Esophagus mucosa (tissue), 1 donor: Measurements from ENCODE around the gene C1S. TPM values are rescaled to one million over a fixed set of nuclear protein-coding genes. Genes with fewer than 3 reads are reported as not detected.
"Not testable (repeated sequence)": the region's sequence is repeated elsewhere in the genome, so short reads cannot be mapped to it uniquely, and the experiment has no call there.

ENCODE experiments used
- ATAC-seq: fragments of 200-7000 bp; cut with Tn5 transposase; one replicate; pipeline ENCODE4 v1.9.1; 2020
- total RNA-seq: library from RNA; stranded (reverse); gene quantifications from one replicate; pipeline ENCODE4 v1.2.4, GENCODE V29; 2023
- donor health status: DM: yes; HTN: yes; CAD: no.

C1S gene
- total RNA-seq, 1 donor from 2014 or later = 36.5 TPM

- ATAC-seq = not testable (repeated sequence)
Measured at GRCh38 chr12:7107181-7107580, 46.7 kb downstream of the C1S start.

DNA sequence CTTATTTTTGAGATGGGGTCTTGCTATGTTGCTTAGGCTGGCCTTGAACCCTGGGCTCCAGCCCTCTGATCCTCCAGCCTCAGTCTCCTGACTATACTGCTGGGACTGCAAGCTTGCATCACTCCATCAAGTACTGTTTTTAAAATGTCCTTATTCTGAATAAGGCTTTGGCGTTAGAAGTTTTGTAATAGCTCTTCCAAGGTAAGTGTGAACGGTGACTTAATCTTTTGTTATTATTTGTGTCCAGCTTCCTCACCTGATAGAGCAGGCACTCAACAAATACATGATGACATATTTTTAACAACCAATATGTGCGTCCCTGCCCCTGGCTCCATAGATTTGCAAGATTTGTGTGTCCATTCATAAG, 47.1 kb downstream of the C1S start:
- ATAC-seq = peak; percentile 2

GRCh38 chr12:7108003-7108795, 47.7 kb downstream of the C1S start:
- peak; percentile 93 for ATAC-seq

GRCh38 chr12:7108796-7109571, 48.5 kb downstream of the C1S start, which contains the start of gene C1RL:
Gene C1RL, minus strand, starts transcription at chr12:7109214. Its CDS starts 34 bp downstream, at chr12:7109180.
- ATAC-seq = peak; percentile 79

DNA sequence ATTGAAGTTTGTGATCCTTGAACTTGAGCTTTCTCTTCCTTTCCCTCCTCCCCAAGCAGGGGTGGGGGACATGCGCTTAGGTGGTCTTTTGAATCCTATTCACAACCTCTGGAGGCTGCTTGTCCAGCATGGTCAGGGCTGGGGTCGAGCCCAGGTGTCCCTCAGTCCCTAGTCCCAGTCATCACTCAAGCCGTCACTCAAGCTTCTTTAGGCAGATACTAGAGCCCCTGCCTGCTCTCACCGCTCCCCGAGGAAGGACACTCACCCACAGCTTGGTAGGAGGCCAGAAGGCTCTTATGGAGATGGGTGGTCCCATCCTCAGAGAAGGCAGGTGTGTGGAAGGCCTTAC, 49.0 kb downstream of the C1S start:
- ATAC-seq = no peak

DNA sequence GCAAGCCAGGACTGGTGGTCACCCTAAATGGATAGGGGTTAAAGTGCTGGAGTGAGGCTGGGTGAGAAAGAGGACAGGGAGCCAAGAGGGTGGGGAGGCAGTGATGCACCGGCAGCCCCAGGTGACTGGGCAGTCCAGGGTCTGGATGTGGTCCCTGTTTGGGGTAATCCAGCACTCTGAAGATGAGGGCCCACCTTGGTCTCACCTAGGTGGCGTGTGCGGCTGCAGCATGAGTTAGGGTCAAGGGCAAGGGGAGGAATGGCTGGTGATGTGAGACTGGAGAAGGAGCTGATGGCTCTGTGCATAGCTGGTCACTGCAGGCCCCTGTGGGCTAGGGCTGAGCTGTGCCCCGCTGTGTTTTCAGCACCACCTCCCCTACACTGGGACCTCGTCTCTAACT, 50.1 kb downstream of the C1S start:
- ATAC-seq = no peak

- no peak for ATAC-seq
Measured at GRCh38 chr12:7112041-7112440, 51.5 kb downstream of the C1S start.

GRCh38 chr12:7113389-7113871, 52.9 kb downstream of the C1S start:
- ATAC-seq = peak; percentile 6

DNA sequence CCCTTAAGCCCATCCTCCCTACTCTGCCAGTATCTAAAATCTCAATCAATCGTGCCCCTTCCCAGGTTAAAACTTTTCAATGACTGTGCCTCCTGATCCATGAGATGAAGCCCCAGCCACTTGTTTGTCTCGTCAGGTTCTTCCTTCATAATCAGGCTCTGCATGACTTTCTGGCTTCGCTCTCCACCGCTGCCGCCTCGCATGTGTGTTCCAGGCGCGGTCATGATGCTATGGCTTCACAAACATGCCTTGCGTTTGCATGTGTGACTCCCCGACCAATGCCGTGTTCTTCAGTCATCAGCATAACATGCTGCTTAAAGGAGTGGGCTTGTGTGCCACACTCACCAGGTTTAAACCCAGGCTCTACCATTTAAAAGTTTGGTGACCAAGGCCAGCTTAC, 53.5 kb downstream of the C1S start:
- no peak for ATAC-seq

- ATAC-seq = no peak
Measured at GRCh38 chr12:7114851-7115250, 54.3 kb downstream of the C1S start.

GRCh38 chr12:7116196-7116595, 55.7 kb downstream of the C1S start:
- no peak for ATAC-seq

DNA sequence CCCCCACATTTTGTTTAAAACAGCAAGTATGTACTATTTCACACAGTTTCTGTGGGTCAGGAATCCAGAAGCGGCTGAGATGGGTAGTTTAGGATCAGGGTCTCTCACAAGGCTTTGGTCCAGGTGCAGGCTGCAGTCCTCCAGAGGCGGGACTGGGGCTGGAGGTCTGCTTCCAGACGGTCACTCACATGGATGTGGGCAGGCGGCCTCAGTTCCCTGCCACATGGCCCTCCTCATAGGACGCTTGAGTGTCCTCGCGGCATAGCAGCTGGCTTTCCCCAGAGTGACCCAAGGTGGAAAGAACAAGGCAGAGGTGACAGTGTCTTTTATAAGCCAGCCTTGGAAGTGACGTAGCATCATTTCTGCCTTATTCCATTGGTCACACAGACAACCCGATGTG, 56.4 kb downstream of the C1S start:
- ATAC-seq = no peak

DNA sequence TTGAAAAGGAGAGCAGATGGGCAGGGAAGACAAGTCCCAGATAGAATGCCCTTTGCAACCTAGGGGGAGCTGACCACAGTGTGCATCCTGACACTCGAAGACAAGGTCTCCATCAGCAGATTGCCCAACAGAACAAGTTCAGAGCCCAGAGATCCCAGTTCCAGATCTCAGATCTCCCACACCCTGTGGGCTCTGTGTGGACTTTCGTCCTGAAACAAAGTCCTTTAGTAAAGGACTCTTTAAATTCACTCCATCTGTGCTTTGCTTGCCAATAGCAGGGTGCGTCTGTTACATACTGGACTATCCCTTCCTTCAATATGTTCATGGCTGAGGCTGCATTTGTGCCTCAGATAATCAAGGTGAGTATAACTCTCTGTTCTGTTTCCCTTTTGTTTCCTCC, 57.2 kb downstream of the C1S start:
- no peak for ATAC-seq

GRCh38 chr12:7118881-7119280, 58.4 kb downstream of the C1S start:
- no peak for ATAC-seq

DNA sequence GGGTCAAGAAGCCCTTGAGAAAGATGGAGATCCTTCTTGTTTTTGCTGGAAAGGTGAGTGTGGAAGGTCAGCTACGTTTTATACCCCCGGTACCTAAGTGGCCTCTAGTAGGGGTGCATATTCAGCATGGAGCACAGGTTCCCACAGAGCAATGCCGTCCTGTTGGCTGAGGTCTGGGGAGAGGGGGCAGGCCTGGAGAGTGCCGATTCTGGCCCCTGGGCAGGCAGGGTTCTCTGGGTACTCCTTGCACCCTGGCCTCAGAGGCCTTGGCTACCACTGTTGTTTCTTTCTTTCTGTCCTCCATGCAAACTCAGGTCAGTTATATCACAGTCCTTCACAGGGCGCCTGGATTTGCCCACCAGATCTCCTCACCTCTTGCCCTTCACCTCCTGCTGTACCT, 59.6 kb downstream of the C1S start:
- ATAC-seq = no peak

Other genes with a start within 250 kb of the C1S start
- 0.76 TPM for gene GPR162, start 238.9 kb upstream of the C1S start, total RNA-seq
- 1.7 TPM for gene P3H3, start 232.3 kb upstream of the C1S start, total RNA-seq
- not detected for gene GNB3, start 219.8 kb upstream of the C1S start, total RNA-seq
- 13.9 TPM for gene CDCA3, start 209.4 kb upstream of the C1S start, total RNA-seq
- 91.1 TPM for gene USP5, start 208.6 kb upstream of the C1S start, total RNA-seq
- gene TPI1, start 193.2 kb upstream of the C1S start, total RNA-seq = 629 TPM
- 6.4 TPM for gene SPSB2, start 187.4 kb upstream of the C1S start, total RNA-seq
- gene LRRC23, start 155.9 kb upstream of the C1S start, total RNA-seq = 3.2 TPM
- 3.7 TPM for gene ENO2, start 146.1 kb upstream of the C1S start, total RNA-seq
- 29.1 TPM for gene ATN1, start 132.8 kb upstream of the C1S start, total RNA-seq
- not detected for gene RNU7-1, start 116.9 kb upstream of the C1S start, total RNA-seq
- gene C12orf57, start 116.7 kb upstream of the C1S start, total RNA-seq = 84.0 TPM
- 17.8 TPM for gene PTPN6, start 109.4 kb upstream of the C1S start, total RNA-seq
- gene PHB2, start 90.1 kb upstream of the C1S start, total RNA-seq = 221 TPM
- gene EMG1, start 89.8 kb upstream of the C1S start, total RNA-seq = 53.9 TPM
- gene LPCAT3, start 42.2 kb upstream of the C1S start, total RNA-seq = 40.3 TPM
- gene C1R, start 31.7 kb downstream of the C1S start, total RNA-seq = 76.2 TPM
- 22.7 TPM for gene C1RL, start 48.5 kb downstream of the C1S start, total RNA-seq
- gene RBP5, start 68.2 kb downstream of the C1S start, total RNA-seq = 0.76 TPM
- gene CLSTN3, start 69.7 kb downstream of the C1S start, total RNA-seq = 12.8 TPM
- gene PEX5, start 129.0 kb downstream of the C1S start, total RNA-seq = 21.6 TPM
- gene ACSM4, start 243.4 kb downstream of the C1S start, total RNA-seq = not detected